GM23338 (cell line): ENCODE data around the gene VPS41. TPM values are rescaled to one million over a fixed set of nuclear protein-coding genes. Genes with fewer than 3 reads are reported as not detected.

Experiments
- ATAC-seq: fragments of 200-7000 bp; cut with Tn5 transposase; 3 replicates; pipeline ENCODE4 v1.9.1; 2020
- DNase-seq: peaks from one replicate; pipeline ENCODE4 v3.0.0-alpha.2; 2015; ENCODE audit warnings: low spot score
- H2AFZ ChIP-seq: fragments of 200-600 bp; sonication (generic); 2 replicates; pipeline ENCODE4 v1.8.0; 2016; ENCODE audit warnings: antibody characterized with exemption, mild to moderate bottlenecking, moderate library complexity
- H3F3A ChIP-seq: fragments of 200-600 bp; sonication (generic); replicated peaks from 2 replicates; pipeline ENCODE4 v1.8.0; 2017; ENCODE audit warnings: antibody characterized with exemption, mixed run types, low read depth
- H3K27ac ChIP-seq: fragments of 200-600 bp; sonication (generic); 2 replicates; pipeline ENCODE4 v1.6.1; 2016; ENCODE audit warnings: low read depth
- H3K27me3 ChIP-seq: fragments of 200-600 bp; sonication (generic); 2 replicates; pipeline ENCODE4 v1.8.0; 2016; ENCODE audit warnings: mild to moderate bottlenecking, mixed run types, moderate library complexity; ENCODE audit not compliant: insufficient read depth
- H3K36me3 ChIP-seq: fragments of 200-600 bp; sonication (generic); 2 replicates; pipeline ENCODE4 v1.8.0; 2016; ENCODE audit warnings: mild to moderate bottlenecking; ENCODE audit not compliant: insufficient read depth
- H3K4me1 ChIP-seq: fragments of 200-600 bp; sonication (generic); 2 replicates; pipeline ENCODE4 v1.8.0; 2016; ENCODE audit warnings: mild to moderate bottlenecking, moderate library complexity; ENCODE audit not compliant: insufficient read depth
- H3K4me2 ChIP-seq: fragments of 200-600 bp; sonication (generic); 2 replicates; pipeline ENCODE4 v1.7.1; 2017; ENCODE audit warnings: mixed run types
- H3K4me3 ChIP-seq: fragments of 200-600 bp; sonication (generic); 2 replicates; pipeline ENCODE4 v1.6.1; 2016; ENCODE audit warnings: mixed run types
- H3K79me2 ChIP-seq: fragments of 200-600 bp; sonication (generic); replicated peaks from 2 replicates; pipeline ENCODE4 v1.8.0; 2017; ENCODE audit warnings: mild to moderate bottlenecking; ENCODE audit not compliant: insufficient read depth
- H3K9me2 ChIP-seq: fragments of 200-600 bp; sonication (generic); 2 replicates; pipeline ENCODE4 v1.8.0; 2017; ENCODE audit not compliant: insufficient read depth
- H4K20me1 ChIP-seq: fragments of 200-600 bp; sonication (generic); replicated peaks from 2 replicates; pipeline ENCODE4 v1.8.0; 2017; ENCODE audit warnings: mild to moderate bottlenecking; ENCODE audit not compliant: insufficient read depth
- H3K27ac Mint-ChIP-seq: 2 replicates; pipeline ENCODE4 v1.8.0; 2020; ENCODE audit warnings: inconsistent platforms, mild to moderate bottlenecking, moderate library complexity, mixed read lengths
- H3K27me3 Mint-ChIP-seq: 3 replicates; pipeline ENCODE4 v1.8.0; 2022; ENCODE audit warnings: low read depth, mild to moderate bottlenecking, moderate library complexity, mixed read lengths, inconsistent platforms; ENCODE audit not compliant: insufficient read depth, poor library complexity
- H3K36me3 Mint-ChIP-seq: 3 replicates; pipeline ENCODE4 v1.8.0; 2021; ENCODE audit warnings: low read depth, mild to moderate bottlenecking, inconsistent platforms, moderate library complexity, mixed read lengths
- H3K4me1 Mint-ChIP-seq: 3 replicates; pipeline ENCODE4 v1.8.0; 2020; ENCODE audit warnings: mild to moderate bottlenecking, inconsistent platforms, mixed read lengths
- H3K4me3 Mint-ChIP-seq: 3 replicates; pipeline ENCODE4 v1.8.0; 2021; ENCODE audit warnings: moderate library complexity, mild to moderate bottlenecking, inconsistent platforms, mixed read lengths
- H3K9me3 Mint-ChIP-seq: 3 replicates; pipeline ENCODE4 v1.8.0; 2020; ENCODE audit warnings: moderate library complexity, mild to moderate bottlenecking, inconsistent platforms, mixed read lengths
- CREB1 ChIP-seq: fragments of 250-450 bp; sonication (Bioruptor Pico); IDR thresholded peaks from 2 replicates; pipeline ENCODE4 v1.5.0; 2020; ENCODE audit warnings: low read depth, mild to moderate bottlenecking, moderate library complexity
- CTCF ChIP-seq, 2 experiments: fragments of 200-600 bp in 1 of 2; sonication (generic) in 1 of 2; conservative IDR thresholded peaks; 2 replicates each; pipeline versions ENCODE4 v1.5.1 to v1.6.1; 2016 to 2017; ENCODE audit warnings: antibody characterized with exemption in 2 of 2, low read depth in 2 of 2, mild to moderate bottlenecking in 2 of 2, moderate library complexity in 1 of 2
- ETS1 ChIP-seq: IDR thresholded peaks from 2 replicates; pipeline ENCODE4 v1.6.1; 2016; ENCODE audit warnings: antibody characterized with exemption
- ZNF114 ChIP-seq: fragments of 250-450 bp; sonication (Bioruptor Pico); IDR thresholded peaks from 2 replicates; pipeline ENCODE4 v1.5.0; 2020; ENCODE audit warnings: mild to moderate bottlenecking, moderate library complexity
- ZNF462 ChIP-seq: fragments of 250-450 bp; sonication (Bioruptor Pico); IDR thresholded peaks from 2 replicates; pipeline ENCODE4 v1.5.0; 2020; ENCODE audit warnings: mild to moderate bottlenecking, moderate library complexity
- polyA plus RNA-seq: library from polyadenylated mRNA; unstranded; fragments of >200 nt; fragmentation: Nextera tagmentation; extraction: Ambion mirVana; gene quantifications from 2 replicates; pipeline ENCODE4 v1.2.1, GENCODE V29; 2016
- total RNA-seq: library from RNA; depleted of rRNA; stranded (reverse); fragments of >200 nt; shearing (Covaris generic); gene quantifications from 2 replicates; pipeline ENCODE4 v1.2.3, GENCODE V29; 2014
- TF ChIP-seq, protein P1 (sequence below): IDR thresholded peaks from one replicate; pipeline ENCODE4 v1.6.1; 2018; ENCODE audit warnings: antibody characterized with exemption; ENCODE audit not compliant: unreplicated experiment

The VPS41 gene
- total and polyA plus RNA-seq, 2 experiments from 2014 or later: 20.2 to 41.2 TPM

DNA sequence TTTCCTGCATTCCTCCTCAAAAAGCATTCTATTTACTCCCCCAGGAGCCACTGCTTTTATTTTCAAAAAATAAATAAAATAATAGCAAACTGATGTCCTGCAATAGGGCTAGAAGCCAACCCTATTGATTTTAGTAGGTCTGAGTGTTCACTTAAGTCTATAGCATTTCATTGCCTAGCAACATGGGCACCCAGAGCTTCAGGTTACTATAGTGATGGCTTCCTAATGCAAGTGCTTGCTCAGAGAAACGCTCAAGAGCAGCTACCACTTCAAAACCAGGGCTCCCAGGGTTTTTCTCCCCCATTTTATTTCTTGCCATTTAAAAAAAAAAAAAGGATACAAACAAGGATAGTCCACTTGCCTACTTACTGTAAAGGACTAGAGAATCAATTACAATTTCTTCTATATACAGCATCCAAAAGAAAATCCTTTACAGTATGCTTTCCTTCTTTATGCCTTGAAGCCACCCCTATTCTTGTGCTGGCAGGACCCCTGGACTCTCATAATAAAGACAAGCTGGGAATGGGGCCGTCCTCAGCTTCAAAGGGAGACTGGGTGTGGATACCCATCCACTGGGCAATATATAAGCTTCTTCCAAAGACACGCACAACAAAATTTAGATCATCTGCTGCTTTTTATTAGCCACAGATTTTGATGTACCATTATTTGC lies 133.3 kb downstream of the VPS41 start:
- Mint-ChIP-seq H3K4me3 (no peak overlapping the region), H3K27me3 (no peaks in the 10 kb centered on the region), H3K36me3 (0 out of 3 replicates have a peak, but pooled peaks cover 2% of the 10 kb centered on the region), H3K9me3 (no peaks in the 10 kb centered on the region), H3K4me1 (peaks cover 18% of the 10 kb centered on the region), H3K27ac (no peak overlapping the region)
- peak; percentile 55 for DNase-seq
- H3K4me2 ChIP-seq: no peak overlapping the region
- H3K4me1 ChIP-seq: peaks cover 5% of the 10 kb centered on the region
- no peak overlapping the region for H2AFZ ChIP-seq
- H3K27me3 ChIP-seq: no peaks in the 10 kb centered on the region
- H3K9me2 ChIP-seq: no peaks in the 10 kb centered on the region
- H3K27ac ChIP-seq: no peak overlapping the region
- H3K36me3 ChIP-seq: no peaks in the 10 kb centered on the region
- no peaks in the 10 kb centered on the region for H4K20me1 ChIP-seq
- H3F3A ChIP-seq: no peaks in the 10 kb centered on the region
- no peak for TF ChIP-seq ETS1
- TF ChIP-seq CREB1 (CRISPR knock-in tag): no peak
- TF ChIP-seq, protein P1, sequence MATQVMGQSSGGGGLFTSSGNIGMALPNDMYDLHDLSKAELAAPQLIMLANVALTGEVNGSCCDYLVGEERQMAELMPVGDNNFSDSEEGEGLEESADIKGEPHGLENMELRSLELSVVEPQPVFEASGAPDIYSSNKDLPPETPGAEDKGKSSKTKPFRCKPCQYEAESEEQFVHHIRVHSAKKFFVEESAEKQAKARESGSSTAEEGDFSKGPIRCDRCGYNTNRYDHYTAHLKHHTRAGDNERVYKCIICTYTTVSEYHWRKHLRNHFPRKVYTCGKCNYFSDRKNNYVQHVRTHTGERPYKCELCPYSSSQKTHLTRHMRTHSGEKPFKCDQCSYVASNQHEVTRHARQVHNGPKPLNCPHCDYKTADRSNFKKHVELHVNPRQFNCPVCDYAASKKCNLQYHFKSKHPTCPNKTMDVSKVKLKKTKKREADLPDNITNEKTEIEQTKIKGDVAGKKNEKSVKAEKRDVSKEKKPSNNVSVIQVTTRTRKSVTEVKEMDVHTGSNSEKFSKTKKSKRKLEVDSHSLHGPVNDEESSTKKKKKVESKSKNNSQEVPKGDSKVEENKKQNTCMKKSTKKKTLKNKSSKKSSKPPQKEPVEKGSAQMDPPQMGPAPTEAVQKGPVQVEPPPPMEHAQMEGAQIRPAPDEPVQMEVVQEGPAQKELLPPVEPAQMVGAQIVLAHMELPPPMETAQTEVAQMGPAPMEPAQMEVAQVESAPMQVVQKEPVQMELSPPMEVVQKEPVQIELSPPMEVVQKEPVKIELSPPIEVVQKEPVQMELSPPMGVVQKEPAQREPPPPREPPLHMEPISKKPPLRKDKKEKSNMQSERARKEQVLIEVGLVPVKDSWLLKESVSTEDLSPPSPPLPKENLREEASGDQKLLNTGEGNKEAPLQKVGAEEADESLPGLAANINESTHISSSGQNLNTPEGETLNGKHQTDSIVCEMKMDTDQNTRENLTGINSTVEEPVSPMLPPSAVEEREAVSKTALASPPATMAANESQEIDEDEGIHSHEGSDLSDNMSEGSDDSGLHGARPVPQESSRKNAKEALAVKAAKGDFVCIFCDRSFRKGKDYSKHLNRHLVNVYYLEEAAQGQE: no peak
- TF ChIP-seq CTCF (conservative IDR thresholded peaks at IDR 0.05; ENCODE audit: low read depth in 2 of 2): no peak
- no peaks in the 10 kb centered on the region for H3K79me2 ChIP-seq
- H3K4me3 ChIP-seq: no peak overlapping the region
- peak; percentile 71 for ATAC-seq

- no peak overlapping the region for H3K4me2 ChIP-seq
- no peak overlapping the region for H3K4me3 ChIP-seq
- H3K79me2 ChIP-seq: no peaks in the 10 kb centered on the region
- no peak for TF ChIP-seq ZNF462 (CRISPR knock-in tag)
- TF ChIP-seq CREB1 (CRISPR knock-in tag): no peak
- no peak for TF ChIP-seq ZNF114 (CRISPR knock-in tag)
- no peaks in the 10 kb centered on the region for H3F3A ChIP-seq
- H3K4me3 Mint-ChIP-seq: no peak overlapping the region
- no peak overlapping the region for H3K27ac ChIP-seq
- no peak overlapping the region for H3K27ac Mint-ChIP-seq
- H3K36me3 Mint-ChIP-seq: peaks cover 11% of the 10 kb centered on the region; the same call in 2 of the 3 replicates
- H3K9me2 ChIP-seq: no peaks in the 10 kb centered on the region
- ATAC-seq (no peak), DNase-seq (no peak)
- peaks cover 25% of the 10 kb centered on the region for H3K4me1 Mint-ChIP-seq
- H4K20me1 ChIP-seq: no peaks in the 10 kb centered on the region
- H3K9me3 Mint-ChIP-seq: no peaks in the 10 kb centered on the region
- H3K4me1 ChIP-seq: peaks cover 11% of the 10 kb centered on the region
- H3K27me3 ChIP-seq: no peaks in the 10 kb centered on the region
- H2AFZ ChIP-seq: no peak overlapping the region
- H3K27me3 Mint-ChIP-seq: no peaks in the 10 kb centered on the region
- no peaks in the 10 kb centered on the region for H3K36me3 ChIP-seq
Measured at GRCh38 chr7:38773430-38773829, 135.6 kb downstream of the VPS41 start.
